Uterus (tissue), 4 donors: ENCODE data around the gene CRK. TPM values are rescaled to one million over a fixed set of nuclear protein-coding genes. Genes with fewer than 3 reads are reported as not detected.

Source experiments
- DNase-seq, 2 donors: peaks; one replicate each; pipeline ENCODE4 v3.0.0-alpha.2; 2019 to 2020
- H3K27ac ChIP-seq, 2 donors: fragments of 200-600 bp; sonication (generic); 1 replicate in 1 of 2; 2 replicates in 1 of 2; pipeline ENCODE4 v1.5.1; 2016 to 2018
- H3K27me3 ChIP-seq, 2 donors: fragments of 200-600 bp; sonication (generic); one replicate each; pipeline ENCODE4 v1.5.1; 2018 to 2019; ENCODE audit warnings: control low read depth in 1 of 2
- H3K36me3 ChIP-seq, 2 donors: fragments of 200-600 bp; sonication (generic); one replicate each; pipeline ENCODE4 v1.5.1; 2019; ENCODE audit warnings: control low read depth in 1 of 2
- H3K4me1 ChIP-seq, 2 donors: fragments of 200-600 bp; sonication (generic); one replicate each; pipeline ENCODE4 v1.5.1; 2018 to 2019; ENCODE audit warnings: control low read depth in 1 of 2
- H3K4me3 ChIP-seq, 2 donors: fragments of 200-600 bp; sonication (generic); 1 replicate in 1 of 2; 2 replicates in 1 of 2; pipeline ENCODE4 v1.5.1; 2018 to 2019; ENCODE audit warnings: mild to moderate bottlenecking in 1 of 2
- H3K9me3 ChIP-seq, 2 donors: fragments of 200-600 bp; sonication (generic); one replicate each; pipeline ENCODE4 v1.5.1; 2019; ENCODE audit warnings: control low read depth in 1 of 2
- CTCF ChIP-seq, 4 experiments: fragments of 200-600 bp in 2 of 4; fragments of 450-650 bp in 2 of 4; sonication (generic) in 2 of 4; IDR thresholded peaks; one replicate each; pipeline ENCODE4 v1.5.1; 2016 to 2019; ENCODE audit warnings: antibody characterized with exemption in 4 of 4, mild to moderate bottlenecking in 2 of 4, moderate library complexity in 1 of 4
- POLR2A ChIP-seq, 2 donors: fragments of 450-650 bp; IDR thresholded peaks; one replicate each; pipeline ENCODE4 v1.6.1; 2016; ENCODE audit warnings: antibody characterized with exemption in 2 of 2, mild to moderate bottlenecking in 1 of 2, moderate library complexity in 1 of 2
- intact Hi-C: fragments of 100-400 bp; cut with DNase I; formaldehyde crosslinking; loops from one replicate; pipeline ENCODE4 v1.15.1; 2023; ENCODE audit warnings: low total_unique reads
- total RNA-seq, 4 donors: library from RNA; depleted of rRNA in 3 of 4; stranded (reverse); fragments of >200 nt in 3 of 4; gene quantifications; one replicate each; pipeline versions ENCODE4 v1.1.0 to v1.2.4, GENCODE V29; 2014 to 2023
- donor health status: DM: yes; HTN: yes; CAD: no.

The CRK gene
- total RNA-seq, 4 donors from 2014 or later = 34.6 to 118 (median 57.3) TPM

DNA sequence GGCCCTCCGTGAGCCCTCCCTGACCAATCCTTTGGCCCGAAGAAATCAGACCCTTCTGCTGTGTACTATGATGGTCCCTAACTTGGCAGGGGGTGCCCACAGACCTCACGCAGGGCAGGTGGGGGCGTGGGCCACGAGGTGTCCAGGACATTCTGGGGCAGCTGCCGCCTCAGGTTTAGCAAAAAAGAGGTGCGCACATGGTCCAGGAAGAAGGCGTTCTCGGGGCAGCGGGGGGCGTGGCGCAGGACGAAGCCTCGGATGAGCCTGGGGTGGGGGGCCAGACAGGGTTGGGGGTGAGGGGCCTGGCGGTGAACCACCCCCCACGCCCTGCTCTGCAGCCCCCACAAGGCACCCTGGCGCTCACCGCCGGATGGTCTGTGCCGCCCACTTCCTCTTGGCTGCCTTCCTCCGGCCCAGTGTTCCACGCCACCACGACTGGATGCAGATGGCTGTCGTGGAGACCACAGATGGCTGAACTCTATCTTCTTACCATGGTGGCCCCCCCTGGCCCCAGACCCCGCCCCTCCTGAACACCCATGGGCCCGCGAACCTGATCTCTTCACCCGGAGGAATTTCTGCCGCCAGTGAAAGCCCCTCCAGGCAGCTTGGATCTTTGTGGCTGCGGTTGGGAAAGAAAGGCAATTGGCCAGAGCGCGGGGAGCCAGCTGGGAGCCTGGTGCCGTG lies 14.2 kb upstream of the CRK start:
- Histone ChIP-seq H3K4me1 (no peaks in the 10 kb centered on the region), H3K27ac (no peak overlapping the region), H3K4me3 (no peak overlapping the region), H3K36me3 (no peaks in the 10 kb centered on the region), H3K27me3 (no peaks in the 10 kb centered on the region), H3K9me3 (no peaks in the 10 kb centered on the region)
- intact Hi-C loops = no loop called here
- TF ChIP-seq CTCF (IDR thresholded peaks at IDR 0.05) = no peak
- TF ChIP-seq POLR2A (IDR thresholded peaks at IDR 0.05) = no peak
- DNase-seq = no peak

GRCh38 chr17:1469231-1469852 lies 13.3 kb upstream of the CRK start:
- H3K36me3 ChIP-seq = no peaks in the 10 kb centered on the region
- intact Hi-C loops = no loop called here
- no peak for TF ChIP-seq POLR2A (IDR thresholded peaks at IDR 0.05)

GRCh38 chr17:1467898-1468492 lies 12.0 kb upstream of the CRK start:
- no peak overlapping the region for H3K4me3 ChIP-seq
- peak; percentile 69 to 73 for DNase-seq
- no peak overlapping the region for H3K27ac ChIP-seq
- H3K27me3 ChIP-seq = no peaks in the 10 kb centered on the region
- H3K9me3 ChIP-seq = no peaks in the 10 kb centered on the region
- intact Hi-C loops = no loop called here
- no peaks in the 10 kb centered on the region for H3K4me1 ChIP-seq
- H3K36me3 ChIP-seq = no peaks in the 10 kb centered on the region
- TF ChIP-seq POLR2A (IDR thresholded peaks at IDR 0.05) (no peak), CTCF (IDR thresholded peaks at IDR 0.05) (no peak)

More at GRCh38 chr17:1469231-1469852, 13.3 kb upstream of the CRK start:
- Histone ChIP-seq H3K4me1 (no peaks in the 10 kb centered on the region), H3K27me3 (no peaks in the 10 kb centered on the region), H3K4me3 (no peak overlapping the region), H3K9me3 (no peaks in the 10 kb centered on the region), H3K27ac (no peak overlapping the region)
- DNase-seq = no peak

DNA sequence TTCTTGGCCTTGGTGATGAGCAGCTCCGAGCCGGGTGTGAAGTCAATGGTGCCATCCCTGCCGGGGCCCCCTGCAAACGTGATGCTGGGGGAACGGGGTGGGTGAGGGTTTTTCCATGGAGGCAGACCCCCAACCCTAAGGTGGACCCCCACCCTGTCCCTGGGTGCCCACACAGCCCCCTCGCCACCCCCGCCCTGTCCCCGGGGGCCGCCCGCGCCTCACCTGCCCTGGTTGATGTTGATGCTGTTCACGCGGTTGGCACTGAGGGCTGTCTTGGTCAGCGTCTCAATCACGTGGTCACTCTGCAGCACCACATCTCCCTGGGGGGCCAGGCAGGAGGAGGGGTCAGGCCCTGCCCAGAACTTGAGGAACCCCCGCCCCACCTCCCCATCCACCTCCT lies 11.2 kb upstream of the CRK start:
- intact Hi-C loops = no loop called here
- TF ChIP-seq CTCF (IDR thresholded peaks at IDR 0.05) (no peak), POLR2A (IDR thresholded peaks at IDR 0.05) (no peak)
- H3K4me3 ChIP-seq = no peak overlapping the region
- no peaks in the 10 kb centered on the region for H3K4me1 ChIP-seq
- no peak for DNase-seq
- H3K27ac ChIP-seq = no peak overlapping the region
- no peaks in the 10 kb centered on the region for H3K36me3 ChIP-seq
- H3K9me3 ChIP-seq = no peaks in the 10 kb centered on the region
- no peaks in the 10 kb centered on the region for H3K27me3 ChIP-seq

- intact Hi-C loops = no loop called here
Measured at GRCh38 chr17:1464186-1464585, 8.2 kb upstream of the CRK start.

More at GRCh38 chr17:1464186-1464585, 8.2 kb upstream of the CRK start:
- Histone ChIP-seq H3K36me3 (no peaks in the 10 kb centered on the region), H3K27ac (no peak overlapping the region), H3K27me3 (no peaks in the 10 kb centered on the region), H3K4me3 (no peak overlapping the region), H3K4me1 (no peaks in the 10 kb centered on the region), H3K9me3 (no peaks in the 10 kb centered on the region)
- no peak for DNase-seq
- TF ChIP-seq CTCF (IDR thresholded peaks at IDR 0.05) = no peak
- TF ChIP-seq POLR2A (IDR thresholded peaks at IDR 0.05) = no peak
